T-helper 9 cell (primary cell): Measurements from ENCODE around the gene DOCK11.
"Not testable (repeated sequence)": the region's sequence is repeated elsewhere in the genome, so short reads cannot be mapped to it uniquely, and the experiment has no call there.

ENCODE experiments used
- DNase-seq: peaks from one replicate; pipeline ENCODE4 v3.0.0-alpha.2; 2020

Gene DOCK11

DNA sequence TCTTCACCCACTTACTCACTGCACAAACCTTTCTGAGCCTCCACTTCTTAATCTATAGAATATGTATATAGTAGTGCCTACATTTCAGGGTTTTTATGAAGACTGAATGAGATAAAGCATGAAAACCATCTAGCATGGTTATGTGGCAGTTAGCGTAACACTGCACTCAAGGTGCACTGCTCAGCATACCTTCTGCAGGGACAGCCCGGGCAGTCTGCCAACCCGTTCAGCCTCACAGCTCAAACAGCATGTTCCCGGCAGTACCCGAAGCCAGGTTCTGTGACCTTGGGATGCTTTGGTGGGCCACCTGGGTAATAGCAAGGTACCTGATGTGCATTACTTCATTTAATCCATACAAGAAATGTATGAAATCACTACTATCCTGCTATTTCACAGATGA, 81.4 kb downstream of the DOCK11 start:
- DNase-seq: no peak

DNA sequence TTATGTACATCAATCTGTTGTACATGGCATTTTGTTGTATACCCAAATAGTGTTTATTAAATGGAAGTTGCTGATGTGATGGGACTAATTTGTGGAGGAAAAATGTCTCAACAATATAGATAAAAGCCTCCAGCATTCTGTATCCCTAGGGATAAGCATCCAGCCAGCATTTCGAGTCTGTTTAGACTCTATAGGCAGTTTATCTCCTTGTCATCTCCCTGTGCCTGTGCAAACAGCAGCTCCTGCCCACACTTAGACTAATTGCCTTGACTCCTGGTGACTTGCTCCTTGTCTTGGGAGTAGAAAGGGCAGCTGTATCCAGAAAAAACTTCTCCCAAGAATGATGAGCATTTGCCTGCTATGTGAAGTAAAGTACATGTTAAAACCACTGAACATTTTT, 83.8 kb downstream of the DOCK11 start:
- DNase-seq: no peak

DNA sequence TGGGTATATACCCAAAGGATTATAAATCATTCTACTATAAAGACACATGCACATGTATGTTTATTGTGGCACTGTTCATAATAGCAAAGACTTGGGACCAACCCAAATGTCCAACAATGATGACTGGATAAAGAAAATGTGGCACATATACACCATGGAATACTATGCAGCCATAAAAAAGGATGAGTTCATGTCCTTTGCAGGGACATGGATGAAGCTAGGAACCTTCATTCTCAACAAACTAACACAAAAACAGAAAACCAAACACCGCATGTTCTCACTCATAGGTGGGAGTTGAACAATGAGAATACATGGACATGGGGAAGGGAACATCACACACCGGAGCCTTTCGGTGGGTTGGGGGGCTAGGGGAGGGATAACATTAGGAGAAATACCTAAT, 87.3 kb downstream of the DOCK11 start:
- not testable (repeated sequence) for DNase-seq

DNA sequence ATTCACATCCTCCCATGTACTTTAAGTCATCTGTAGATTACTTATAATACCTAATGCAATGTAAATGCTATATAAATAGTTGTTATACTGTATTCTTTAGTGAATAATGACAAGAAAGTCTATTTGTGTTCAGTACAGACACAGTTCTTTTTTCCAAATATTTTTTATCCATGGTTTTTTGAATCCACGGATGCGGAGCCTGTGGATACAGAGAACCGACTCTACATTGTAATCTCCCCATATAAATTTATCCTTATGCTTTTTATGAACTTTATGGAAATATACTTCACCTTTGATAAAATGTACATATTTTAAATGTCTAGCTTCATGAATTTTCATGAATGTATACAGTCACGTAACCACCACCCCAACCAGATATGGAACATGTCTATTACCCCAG, 88.2 kb downstream of the DOCK11 start:
- DNase-seq: no peak

DNA sequence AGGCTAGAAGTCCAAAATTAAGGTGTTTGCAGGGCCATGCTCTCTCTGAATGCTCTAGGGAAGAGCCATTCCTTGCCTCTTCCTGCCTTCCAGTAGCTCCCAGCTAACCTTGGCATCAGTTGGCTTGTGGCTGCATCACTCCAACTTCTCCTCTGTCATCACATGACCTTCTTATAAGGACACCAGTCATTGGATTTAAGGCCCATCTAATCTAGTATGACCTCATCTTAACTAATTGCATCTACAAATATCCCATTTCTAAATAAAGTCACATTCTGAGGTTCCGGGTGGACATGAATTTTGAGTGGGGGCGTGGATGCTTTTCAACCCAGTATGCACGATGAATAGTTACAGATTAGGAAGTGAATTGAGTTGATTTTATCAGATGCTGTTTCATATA, 89.7 kb downstream of the DOCK11 start:
- DNase-seq: no peak

DNA sequence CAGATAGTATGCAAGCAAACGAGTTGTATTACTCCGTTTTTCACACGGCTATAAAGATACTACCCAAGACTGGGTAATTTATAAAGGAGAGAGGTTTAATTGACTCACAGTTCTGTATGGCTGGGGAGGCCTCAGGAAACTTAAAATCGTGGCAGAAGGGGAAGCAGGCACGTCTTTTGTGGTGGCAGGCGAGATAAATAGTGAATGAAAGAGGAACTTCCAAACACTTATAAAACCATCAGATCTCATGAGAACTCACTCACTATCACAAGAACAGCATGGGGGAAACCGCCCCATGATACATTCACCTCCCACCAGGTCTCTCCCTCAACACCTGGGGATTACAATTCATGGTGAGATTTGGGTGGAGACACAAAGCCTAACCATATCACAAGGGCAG, 90.6 kb downstream of the DOCK11 start:
- DNase-seq: not testable (repeated sequence)

DNA sequence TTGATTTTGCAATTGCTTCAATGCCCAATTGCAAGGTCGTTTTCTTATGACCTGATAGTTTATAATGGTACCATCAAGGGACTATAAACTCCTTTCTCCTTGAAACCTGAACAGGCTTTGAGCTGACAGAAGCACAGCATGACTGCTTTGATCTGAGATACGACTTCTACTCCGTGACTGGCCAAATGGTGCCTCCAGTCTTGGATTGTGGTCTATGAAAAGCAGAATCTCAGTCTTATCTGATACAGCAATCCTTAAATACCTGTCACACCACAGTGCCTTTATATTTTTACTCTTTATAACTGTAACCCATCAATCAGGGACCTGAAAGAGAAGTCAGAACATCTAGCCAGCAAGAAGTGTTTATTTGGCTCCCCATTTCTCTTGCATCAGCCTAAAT, 93.1 kb downstream of the DOCK11 start:
- DNase-seq: no peak

DNA sequence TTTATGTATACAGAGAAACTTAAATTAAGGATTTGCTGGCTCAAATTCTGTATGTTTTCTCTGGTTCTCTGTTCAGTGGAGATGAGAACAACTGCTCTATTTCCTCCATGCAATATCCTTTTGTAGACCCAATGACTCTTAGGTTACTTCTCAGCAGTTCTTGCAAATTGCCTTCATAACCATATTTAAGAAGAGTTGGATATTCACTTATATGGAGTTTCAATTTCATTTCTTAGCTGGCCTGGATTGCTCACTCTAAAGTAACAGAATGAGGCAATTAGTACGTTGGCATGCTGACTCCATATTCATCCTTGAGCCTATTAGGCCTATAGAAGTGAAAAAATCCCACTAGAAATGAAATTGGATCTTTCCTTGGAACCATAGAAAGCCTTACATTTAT, 93.6 kb downstream of the DOCK11 start:
- no peak for DNase-seq

DNA sequence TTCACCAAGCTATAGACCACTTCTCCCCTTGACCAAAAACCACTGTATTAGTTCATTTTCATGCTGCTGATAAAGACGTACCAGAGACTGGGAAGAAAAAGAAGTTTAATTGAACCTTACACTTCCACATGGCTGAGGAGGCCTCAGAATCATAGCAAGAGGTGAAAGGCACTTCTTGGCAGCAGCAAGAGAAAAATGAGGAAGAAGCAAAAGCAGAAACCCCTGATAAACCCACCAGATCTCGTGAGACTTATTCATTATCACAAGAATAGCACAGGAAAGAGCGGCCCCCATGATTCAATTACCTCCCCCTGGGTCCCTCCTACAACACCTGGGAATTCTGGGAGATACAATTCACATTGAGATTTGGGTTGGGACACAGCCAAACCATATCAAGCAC, 97.8 kb downstream of the DOCK11 start:
- no peak for DNase-seq

DNA sequence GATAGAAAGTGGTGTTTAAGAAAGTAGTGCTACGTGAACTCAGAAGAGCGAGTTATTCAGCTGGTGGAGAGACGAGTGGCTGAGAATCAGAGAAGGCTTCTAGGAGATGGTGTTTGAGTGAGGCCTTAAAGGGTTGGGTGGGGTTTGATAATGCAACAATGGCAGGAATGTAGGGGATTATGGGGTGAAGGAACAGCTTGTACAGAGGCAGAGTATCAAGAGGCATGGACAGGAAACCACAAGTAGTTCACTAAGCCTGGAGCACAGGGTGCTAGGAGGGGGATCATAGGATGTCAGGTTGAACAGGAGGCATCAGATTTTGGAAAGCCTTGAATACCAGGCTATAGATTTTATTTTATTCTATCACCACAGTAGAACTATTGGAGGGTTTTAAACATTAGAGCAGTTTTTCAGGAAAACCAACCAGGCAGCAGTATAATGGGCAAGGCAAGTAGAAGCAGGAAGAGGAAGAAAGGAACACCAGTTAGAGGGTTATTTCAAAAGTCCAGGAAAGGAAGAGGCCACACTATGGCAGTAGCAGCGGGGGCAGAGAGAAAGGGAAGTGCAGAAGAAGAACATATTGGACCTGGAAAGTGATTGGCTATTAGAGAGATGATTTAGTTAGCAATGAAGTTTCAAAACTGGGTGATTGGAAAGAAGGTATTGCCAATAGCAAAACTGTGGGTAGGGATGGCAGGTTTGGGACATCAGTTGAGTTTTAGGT, 99.2 kb downstream of the DOCK11 start:
- no peak for DNase-seq

DNA sequence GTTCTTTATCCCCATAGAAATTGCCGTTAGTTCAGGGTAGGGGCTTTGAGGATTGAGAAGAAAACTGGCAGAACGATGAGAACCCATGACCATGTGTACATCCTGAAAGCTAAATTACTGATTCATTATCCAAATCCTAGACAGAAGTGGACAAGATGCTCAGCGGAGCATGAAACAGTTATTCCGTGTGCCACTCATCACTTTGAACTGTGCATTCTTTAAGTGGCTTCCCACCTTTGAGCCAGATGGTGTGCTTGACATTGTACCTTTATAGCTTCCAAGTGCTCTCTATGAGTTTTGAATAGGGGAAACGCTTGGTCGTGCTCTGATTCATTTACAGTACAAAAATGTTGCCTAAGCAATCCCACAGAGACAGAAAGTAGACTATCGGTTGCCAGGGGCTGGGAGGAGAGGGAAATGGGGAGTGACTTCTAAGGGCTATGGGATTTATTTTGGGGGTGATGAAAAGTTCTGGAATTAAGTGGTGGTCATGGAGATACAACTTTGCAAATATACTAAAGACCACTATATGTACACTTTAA, 100.0 kb downstream of the DOCK11 start:
- DNase-seq: no peak

DNA sequence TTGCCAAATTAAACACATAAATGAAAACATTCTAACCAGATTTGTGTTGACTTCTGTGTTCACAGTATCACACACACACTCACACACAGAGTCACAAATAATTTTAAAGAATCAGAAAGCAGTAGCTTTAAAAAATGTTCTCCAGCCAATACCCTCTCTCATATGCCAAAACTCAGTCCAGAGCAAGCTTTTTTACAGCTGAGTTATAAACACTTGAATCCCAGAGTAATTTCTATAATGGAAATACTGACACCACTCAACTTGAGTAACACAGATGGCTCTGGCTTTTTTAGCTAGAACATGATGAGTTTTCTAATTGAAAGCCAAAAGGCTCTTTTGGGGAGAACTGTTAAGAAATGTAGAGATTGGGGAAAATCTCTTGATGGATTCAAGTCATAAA, 100.8 kb downstream of the DOCK11 start:
- DNase-seq: no peak

DNA sequence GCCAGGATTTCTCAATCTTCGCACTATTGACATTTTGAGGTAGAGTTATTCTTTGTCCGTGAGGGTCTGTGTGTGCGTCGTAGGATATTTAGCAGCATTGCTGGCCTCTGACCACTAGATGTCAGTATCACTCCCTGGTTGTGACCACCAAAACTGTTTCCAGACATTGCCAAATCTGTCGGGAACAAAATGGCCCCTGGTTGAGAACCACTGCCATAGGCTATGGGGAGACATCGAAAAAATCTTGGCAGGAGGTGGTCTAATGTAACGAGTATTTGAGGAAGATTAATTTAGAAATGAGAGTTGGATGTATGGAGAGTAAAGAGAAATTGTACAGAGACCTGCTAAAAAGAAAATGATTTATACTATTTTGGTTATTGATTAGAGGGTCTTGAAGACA, 108.4 kb downstream of the DOCK11 start:
- DNase-seq: no peak

DNA sequence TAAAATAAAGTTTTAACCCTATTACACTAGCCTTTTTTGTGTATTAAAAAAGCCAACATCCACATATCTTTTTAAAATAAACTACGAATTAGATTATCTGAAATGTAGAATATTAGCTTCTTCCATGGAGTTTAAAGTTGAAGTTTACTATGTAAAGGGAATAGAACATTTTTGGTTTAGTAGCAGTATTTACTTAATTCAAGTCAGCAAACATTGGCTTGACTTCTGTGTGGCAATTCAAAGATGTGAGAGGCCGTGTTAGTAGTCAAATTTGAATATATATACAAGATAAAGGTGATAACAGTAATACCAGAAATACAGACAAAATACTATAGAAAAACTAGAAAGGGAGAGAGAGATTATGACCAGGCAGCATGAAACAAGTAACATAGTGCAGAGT, 116.7 kb downstream of the DOCK11 start:
- no peak for DNase-seq

DNA sequence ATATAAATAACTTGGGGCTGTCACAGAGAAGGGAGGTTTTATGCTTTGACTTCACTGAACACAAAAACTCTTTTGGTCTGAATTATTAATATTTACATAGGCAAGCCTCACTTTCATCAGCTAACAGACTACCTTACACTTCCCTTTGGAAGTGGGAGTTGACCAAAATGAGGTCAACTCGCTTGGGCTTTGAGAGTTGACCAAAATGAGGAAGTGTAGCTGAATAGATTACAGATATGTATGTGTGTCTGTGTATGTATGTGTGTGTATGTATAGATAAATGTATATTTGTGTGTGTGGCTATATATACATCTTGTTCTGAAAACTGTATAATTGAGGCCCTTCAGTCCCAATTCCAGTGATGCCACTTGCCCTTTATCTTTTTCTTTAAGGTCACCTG, 118.5 kb downstream of the DOCK11 start:
- DNase-seq: no peak

DNA sequence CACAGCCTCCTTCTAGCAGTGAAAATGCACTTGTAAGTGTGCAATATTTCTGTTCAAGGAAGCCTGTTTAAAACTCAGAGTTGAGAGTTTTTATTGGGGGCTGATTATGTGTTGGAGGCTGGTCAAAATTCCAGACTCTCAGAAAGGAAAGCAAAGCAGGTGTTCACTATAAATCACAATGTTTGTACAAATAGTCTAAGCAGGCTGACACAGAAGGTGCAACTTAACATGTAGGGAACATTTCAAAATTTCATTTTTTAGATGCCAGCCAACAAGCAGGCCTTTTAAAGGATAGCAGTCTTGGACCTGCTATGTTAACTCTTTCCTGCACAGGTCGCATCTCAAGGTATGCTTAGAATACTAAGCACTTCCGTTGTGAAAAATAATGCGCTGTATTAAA, 119.5 kb downstream of the DOCK11 start:
- DNase-seq: no peak

DNA sequence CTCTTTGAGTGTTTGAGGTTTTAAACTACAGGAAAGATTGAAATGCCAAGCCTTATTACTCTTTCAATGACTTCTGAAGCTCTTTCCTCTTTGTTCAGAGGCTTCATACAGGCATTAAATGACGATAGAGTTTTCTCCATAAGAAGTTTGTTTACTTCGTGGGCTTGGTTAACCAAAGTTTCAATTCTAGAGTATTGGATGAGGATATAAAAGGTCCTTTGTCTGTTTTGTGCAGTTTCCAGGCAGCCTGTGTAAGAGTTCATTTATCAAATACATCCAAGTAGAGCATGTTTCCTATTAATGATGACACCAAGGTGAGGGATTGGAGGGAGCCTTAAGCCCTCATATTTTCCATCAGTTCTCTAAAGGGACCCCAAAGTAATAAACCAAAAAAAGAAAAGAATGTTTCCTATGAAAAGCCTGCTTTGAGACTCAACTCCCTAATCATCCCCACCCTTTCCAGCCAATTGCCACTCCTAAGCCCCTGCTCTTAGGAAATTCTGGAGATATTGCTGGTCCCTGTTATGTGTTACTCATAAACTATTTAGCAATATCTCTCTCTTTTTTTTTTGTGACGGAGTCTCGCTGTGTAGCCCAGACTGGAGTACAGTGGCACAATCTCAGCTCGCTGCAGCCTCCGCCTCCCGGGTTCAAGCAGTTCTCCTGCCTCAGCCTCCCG, 125.6 kb downstream of the DOCK11 start:
- no peak for DNase-seq

DNA sequence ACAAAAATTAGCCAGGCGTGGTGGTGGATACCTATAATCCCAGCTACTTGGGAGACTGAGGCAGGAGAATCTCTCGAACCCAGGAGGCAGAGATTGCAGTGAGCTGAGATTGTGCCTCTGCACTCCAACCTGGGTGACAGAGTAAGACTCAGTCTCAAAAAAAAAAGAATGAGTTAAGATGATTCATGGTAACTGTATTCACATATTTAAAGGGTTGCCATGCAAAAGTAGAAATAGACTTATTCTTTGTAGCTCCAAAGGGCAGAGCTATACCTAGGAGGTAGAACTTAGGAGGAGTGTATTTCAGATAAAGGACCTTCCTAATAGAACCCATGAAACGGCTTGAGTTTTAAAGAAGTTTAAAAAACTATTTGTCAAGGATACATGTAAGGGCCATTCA, 127.4 kb downstream of the DOCK11 start:
- DNase-seq: no peak

DNA sequence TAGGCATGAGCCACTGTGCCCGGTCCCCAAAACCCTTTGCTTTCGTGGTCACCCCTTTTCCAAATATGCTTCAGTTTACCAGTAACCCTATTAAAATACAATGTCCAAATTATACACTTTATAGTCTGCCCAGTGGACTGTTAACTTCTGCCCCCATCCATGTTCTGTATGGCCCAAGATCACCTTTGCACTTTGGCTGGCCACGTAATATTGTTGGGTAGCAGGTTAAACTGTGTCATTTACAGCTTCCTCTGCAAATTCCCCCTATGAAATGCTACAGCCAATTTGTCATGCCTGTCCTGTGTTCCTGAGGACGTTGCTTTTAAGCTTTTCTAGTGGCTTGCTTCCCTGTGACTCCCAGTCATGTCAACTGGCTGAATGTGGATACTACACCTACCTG, 130.7 kb downstream of the DOCK11 start:
- DNase-seq: no peak

DNA sequence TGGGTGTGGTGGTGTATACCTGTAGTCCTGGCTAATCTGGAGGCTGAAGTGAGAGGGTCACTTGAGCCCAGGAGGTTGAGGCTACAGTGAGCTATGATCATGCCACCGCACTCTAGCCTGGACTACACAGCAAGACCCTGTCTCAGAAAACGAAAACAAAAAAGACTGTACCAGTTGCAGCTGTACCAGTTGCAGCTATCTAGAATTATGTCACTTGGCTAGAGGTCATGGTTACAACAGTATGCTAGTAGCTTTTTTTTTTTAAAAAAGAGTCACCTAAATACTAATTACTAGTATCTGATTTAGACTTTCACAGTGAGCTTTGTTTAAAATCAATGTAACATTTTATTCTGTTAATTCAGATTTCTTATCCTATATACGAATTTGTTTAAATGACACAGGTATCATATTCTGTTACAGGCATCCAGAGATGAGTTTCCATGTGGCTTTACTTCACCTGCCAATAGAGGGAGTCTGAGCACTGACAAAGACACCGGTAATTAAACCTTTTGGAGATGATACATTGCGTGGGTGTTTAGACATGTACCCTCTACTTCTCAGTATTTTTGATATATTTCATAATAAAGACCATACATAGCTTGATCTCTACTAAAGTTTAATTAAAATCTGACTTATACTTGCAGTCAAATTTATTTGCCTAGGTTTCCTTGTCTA, 131.6 kb downstream of the DOCK11 start:
- no peak for DNase-seq

DNA sequence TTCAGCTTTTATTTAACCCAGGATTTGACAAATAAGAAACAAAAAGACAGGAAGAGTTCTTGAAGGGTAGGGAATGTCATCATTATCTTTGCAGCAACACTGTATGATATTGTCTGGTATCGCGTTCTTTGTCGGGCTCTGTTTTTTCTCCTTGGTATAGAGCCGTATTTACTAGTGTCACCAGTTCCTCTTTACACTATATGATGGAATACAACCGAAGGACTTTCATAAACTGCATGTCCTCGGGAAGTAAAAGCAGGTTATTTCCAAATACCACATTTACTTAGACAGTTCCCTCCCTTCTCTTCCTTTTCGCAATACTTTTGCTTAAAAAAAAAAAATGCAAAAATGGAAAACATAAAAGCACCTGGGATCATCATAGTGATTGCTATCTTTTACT, 135.2 kb downstream of the DOCK11 start:
- DNase-seq: no peak

DNA sequence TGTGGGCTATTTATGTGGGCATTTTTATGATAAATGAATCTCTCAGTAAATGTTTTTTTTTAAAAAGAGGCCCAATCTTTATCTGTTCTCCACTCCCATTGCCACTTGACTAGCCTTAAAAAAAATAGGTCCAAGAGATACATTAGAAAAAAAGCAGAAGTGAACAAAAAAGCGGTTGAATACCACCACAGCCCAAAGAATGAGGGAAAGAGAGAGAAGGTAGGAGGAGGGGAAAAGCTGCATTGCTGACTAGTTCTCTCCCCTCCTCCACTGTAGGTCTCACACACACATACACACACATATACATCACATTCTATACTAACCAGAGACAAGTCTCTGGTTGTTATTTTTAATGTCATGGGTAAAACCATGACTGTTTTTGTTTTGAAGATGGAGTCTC, 136.0 kb downstream of the DOCK11 start:
- DNase-seq: no peak

DNA sequence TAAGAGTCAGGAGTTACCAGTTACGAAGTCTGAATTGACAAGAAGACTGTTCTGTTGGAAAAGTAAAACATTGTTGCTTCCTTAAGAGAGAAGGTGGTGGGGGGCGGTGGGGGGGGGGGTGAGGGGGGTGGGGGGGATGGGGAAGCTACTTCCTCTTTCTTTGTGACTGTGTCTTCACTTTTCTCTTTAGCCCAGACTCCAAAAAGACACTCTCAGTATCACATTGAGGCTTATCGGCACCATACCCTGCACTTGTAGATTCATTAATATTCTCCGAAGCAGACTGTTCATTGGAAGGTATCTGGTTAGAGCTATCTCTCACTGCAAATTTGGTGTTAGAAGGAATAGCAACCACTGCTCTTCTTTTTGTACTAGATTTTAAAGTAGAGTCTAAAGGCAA, 137.2 kb downstream of the DOCK11 start:
- no peak for DNase-seq

DNA sequence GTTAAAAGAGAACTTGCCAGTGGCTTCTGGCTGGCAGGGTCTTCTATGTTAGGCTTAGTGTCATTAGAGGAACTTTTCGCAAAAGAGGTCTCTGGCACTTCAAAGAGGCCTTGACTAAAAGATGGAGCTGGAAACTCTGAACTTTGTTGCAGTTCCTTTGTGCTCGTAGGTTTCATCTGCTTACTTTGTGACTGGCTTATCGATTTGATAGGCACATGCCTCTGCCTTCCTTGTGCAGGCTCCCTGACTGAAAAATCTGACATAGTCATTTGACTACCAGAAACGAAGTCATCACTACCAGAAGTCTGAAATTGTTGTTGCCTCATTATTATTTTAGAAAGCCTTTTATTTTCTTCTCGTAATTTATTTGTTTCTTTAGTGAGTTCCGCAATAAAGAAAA, 137.9 kb downstream of the DOCK11 start:
- no peak for DNase-seq
